KMS-11 (cell line): ENCODE results near the gene MAPK8IP3.

Experiments
- H2AFZ ChIP-seq: fragments of 200-600 bp; sonication (generic); 2 replicates; pipeline ENCODE4 v1.6.1; 2016; ENCODE audit warnings: antibody characterized with exemption, mixed run types, low read depth
- H3K27ac ChIP-seq: fragments of 200-600 bp; sonication (generic); 2 replicates; pipeline ENCODE4 v1.6.1; 2016; ENCODE audit warnings: mild to moderate bottlenecking, mixed run types
- H3K27me3 ChIP-seq: fragments of 200-600 bp; sonication (generic); 2 replicates; pipeline ENCODE4 v1.6.1; 2017; ENCODE audit warnings: mild to moderate bottlenecking, low read depth, mixed run types, moderate library complexity; ENCODE audit not compliant: insufficient read depth
- H3K36me3 ChIP-seq: fragments of 200-600 bp; sonication (generic); 2 replicates; pipeline ENCODE4 v1.6.1; 2017; ENCODE audit warnings: mild to moderate bottlenecking, mixed run types; ENCODE audit not compliant: insufficient read depth
- H3K4me1 ChIP-seq: fragments of 200-600 bp; sonication (generic); 2 replicates; pipeline ENCODE4 v1.6.1; 2016; ENCODE audit warnings: mild to moderate bottlenecking, low read depth, mixed run types; ENCODE audit not compliant: poor library complexity, severe bottlenecking
- H3K4me2 ChIP-seq: fragments of 200-600 bp; sonication (generic); 2 replicates; pipeline ENCODE4 v1.7.0; 2016; ENCODE audit warnings: mild to moderate bottlenecking, mixed run types
- H3K4me3 ChIP-seq: fragments of 200-600 bp; sonication (generic); IDR thresholded peaks from 2 replicates; pipeline ENCODE4 v1.6.1; 2017; ENCODE audit warnings: low read depth, low read length, mixed read lengths; ENCODE audit not compliant: insufficient read depth
- H3K79me2 ChIP-seq: fragments of 200-600 bp; sonication (generic); 2 replicates; pipeline ENCODE4 v1.6.1; 2016; ENCODE audit warnings: low read depth, mixed run types; ENCODE audit not compliant: insufficient read depth
- H3K9ac ChIP-seq: fragments of 200-600 bp; sonication (generic); 2 replicates; pipeline ENCODE4 v1.6.1; 2016; ENCODE audit warnings: mild to moderate bottlenecking, mixed run types
- H4K20me1 ChIP-seq: fragments of 200-600 bp; sonication (generic); 2 replicates; pipeline ENCODE4 v1.6.1; 2016; ENCODE audit warnings: mild to moderate bottlenecking, mixed run types; ENCODE audit not compliant: insufficient read depth
- CTCF ChIP-seq: fragments of 200-600 bp; sonication (generic); conservative IDR thresholded peaks from 2 replicates; pipeline ENCODE4 v1.6.1; 2017; ENCODE audit warnings: low read depth, mild to moderate bottlenecking, antibody characterized with exemption, low read length, moderate library complexity, mixed read lengths

The MAPK8IP3 gene

GRCh38 chr16:1705688-1706385 is at the start of gene MAPK8IP3:
Gene MAPK8IP3, plus strand, starts transcription at chr16:1706195. Its CDS starts 145 bp downstream, at chr16:1706340.
- Histone ChIP-seq H2AFZ (peak within 1 kb of the TSS; percentile 81), H4K20me1 (no peaks in the 10 kb centered on the region), H3K9ac (peak within 1 kb of the TSS; percentile 63), H3K27me3 (no peaks in the 10 kb centered on the region), H3K4me2 (peak within 1 kb of the TSS; percentile 97), H3K36me3 (no peaks in the 10 kb centered on the region), H3K4me1 (peaks cover 14% of the 10 kb centered on the region), H3K4me3 (no peak within 1 kb of the TSS), H3K79me2 (peaks cover 34% of the 10 kb centered on the region), H3K27ac (peak within 1 kb of the TSS; percentile 70)
- TF ChIP-seq CTCF, result peak; percentile 85

- no peak overlapping the region for H3K27ac ChIP-seq
- H3K4me2 ChIP-seq, result no peak overlapping the region
Observed at GRCh38 chr16:1656808-1657617, 49.0 kb upstream of the MAPK8IP3 start.

GRCh38 chr16:1657841-1658240 is 48.2 kb upstream of the MAPK8IP3 start:
- Histone ChIP-seq H3K27ac (no peak overlapping the region), H3K27me3 (no peaks in the 10 kb centered on the region), H3K4me1 (no peaks in the 10 kb centered on the region), H2AFZ (no peak overlapping the region), H4K20me1 (no peaks in the 10 kb centered on the region), H3K79me2 (no peaks in the 10 kb centered on the region), H3K4me3 (no peak overlapping the region), H3K9ac (no peak overlapping the region), H3K36me3 (peaks cover 3% of the 10 kb centered on the region; the same call in 1 of the 2 replicates), H3K4me2 (no peak overlapping the region)
- no peak for TF ChIP-seq CTCF

More at GRCh38 chr16:1656808-1657617, 49.0 kb upstream of the MAPK8IP3 start:
- Histone ChIP-seq H2AFZ (no peak overlapping the region), H4K20me1 (no peaks in the 10 kb centered on the region), H3K9ac (no peak overlapping the region), H3K4me1 (no peaks in the 10 kb centered on the region), H3K4me3 (no peak overlapping the region), H3K27me3 (no peaks in the 10 kb centered on the region), H3K79me2 (no peaks in the 10 kb centered on the region), H3K36me3 (peaks cover 3% of the 10 kb centered on the region; the same call in 1 of the 2 replicates)
- TF ChIP-seq CTCF, result no peak

GRCh38 chr16:1659031-1659430 is 47.0 kb upstream of the MAPK8IP3 start:
- TF ChIP-seq CTCF, result no peak

More at GRCh38 chr16:1659031-1659430, 47.0 kb upstream of the MAPK8IP3 start:
- H4K20me1 ChIP-seq, result no peaks in the 10 kb centered on the region
- no peaks in the 10 kb centered on the region for H3K4me1 ChIP-seq
- no peak overlapping the region for H3K27ac ChIP-seq
- no peaks in the 10 kb centered on the region for H3K79me2 ChIP-seq
- no peak overlapping the region for H3K4me3 ChIP-seq
- no peaks in the 10 kb centered on the region for H3K27me3 ChIP-seq
- peaks cover 3% of the 10 kb centered on the region; the same call in 1 of the 2 replicates for H3K36me3 ChIP-seq
- H3K4me2 ChIP-seq, result no peak overlapping the region
- no peak overlapping the region for H2AFZ ChIP-seq
- no peak overlapping the region for H3K9ac ChIP-seq
